Myometrial cell (primary cell): Measurements from ENCODE around the gene FAHD2B. TPM values are rescaled to one million over a fixed set of nuclear protein-coding genes. Genes with fewer than 3 reads are reported as not detected.

Experiments used
- total RNA-seq: library from RNA; depleted of rRNA; stranded (reverse); fragments of >200 nt; gene quantifications from 2 replicates; pipeline ENCODE4 v1.2.3, GENCODE V29; 2015

Gene FAHD2B
- total RNA-seq, result 11.2 and 11.9 TPM in 2 replicates

DNA sequence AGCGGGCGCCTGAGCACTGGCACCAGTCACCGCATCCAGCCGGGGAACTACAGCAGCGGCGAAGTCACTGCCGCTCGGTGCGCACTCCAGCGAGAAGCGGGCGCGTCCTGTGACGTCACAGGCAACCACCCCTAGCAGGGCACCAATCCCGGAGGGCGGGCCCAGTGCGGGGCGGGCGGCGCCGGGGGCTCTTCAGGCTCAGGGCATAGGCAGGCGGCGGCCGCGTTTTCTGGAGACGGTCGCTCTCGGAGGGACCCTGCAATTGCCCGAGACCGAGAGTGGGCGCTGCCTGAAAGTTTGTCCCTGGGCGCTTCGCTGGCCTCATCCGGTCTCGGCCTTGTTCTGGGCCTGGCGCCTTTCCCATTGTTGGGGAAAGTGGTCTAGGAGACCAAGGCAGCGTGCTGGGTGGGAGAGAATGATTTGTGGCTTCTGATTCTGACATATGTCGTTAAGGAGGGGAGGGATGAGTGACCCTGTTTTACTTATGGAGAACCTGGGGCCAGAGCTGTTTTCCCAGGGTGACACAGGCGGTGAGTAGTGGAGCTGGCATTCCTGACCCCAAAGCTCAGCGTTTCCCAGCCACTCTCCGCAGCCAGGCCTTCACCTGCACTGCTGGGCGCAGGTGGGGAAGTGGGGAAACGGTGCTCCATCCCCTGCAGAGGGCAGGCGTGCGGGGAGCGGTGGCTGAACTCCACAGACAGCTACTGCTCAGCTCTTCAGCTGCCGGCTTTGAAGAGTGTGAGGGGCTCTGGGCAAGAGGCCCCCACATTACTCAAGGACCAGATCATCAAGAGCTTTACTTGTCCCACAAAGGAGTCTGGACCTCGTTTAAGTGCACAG lies at the start of gene FAHD2B:
Gene FAHD2B (minus strand): TSS at position 111 of the 840 bp plus-strand sequence. CDS start 3,176 bp downstream, outside the sequence.

DNA sequence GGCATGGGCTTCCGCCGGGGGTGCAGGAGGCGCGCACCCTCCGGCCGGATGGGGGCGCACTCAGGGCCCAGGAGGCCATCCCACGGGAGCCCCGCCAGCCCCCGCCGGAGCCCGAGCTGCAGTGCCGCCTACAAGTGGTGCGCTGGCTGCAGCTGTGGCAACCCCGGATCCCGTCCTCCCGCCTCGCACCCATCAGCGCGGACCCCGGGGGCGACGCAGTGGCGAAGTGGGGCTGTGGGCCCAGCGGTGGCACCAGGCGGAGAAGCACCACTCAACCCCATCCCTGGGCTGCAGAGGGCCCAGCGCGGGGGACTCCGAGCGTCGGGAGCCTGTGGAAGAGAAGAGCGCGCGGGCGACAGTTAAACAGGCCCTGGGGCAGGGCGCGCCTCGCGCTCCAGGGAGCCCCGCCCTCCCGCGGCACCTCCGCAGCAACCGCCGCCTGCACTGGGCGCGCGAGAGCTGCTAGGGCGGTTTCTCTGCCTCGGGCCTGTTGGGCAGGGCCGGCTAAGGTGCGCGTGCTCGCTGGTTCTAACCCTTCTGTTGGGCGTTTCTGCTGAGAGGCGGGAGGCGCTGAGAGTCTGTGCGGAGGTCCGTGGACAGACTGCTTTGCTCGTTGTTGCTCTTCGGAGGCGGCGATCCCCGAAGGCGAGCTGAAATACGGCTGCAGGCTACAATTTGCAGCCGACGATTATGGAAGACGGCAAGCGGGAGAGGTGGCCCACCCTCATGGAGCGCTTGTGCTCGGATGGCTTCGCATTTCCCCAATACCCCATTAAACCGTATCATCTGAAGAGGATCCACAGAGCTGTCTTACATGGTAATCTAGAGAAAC lies 18.6 kb upstream of the FAHD2B start, which contains the start of gene ANKRD36:
Gene ANKRD36 (plus strand): TSS at position 104 of the 832 bp plus-strand sequence. CDS start 587 bp downstream, at position 691.

Other genes with a start within 250 kb of the FAHD2B start
- 22.5 and 29.4 TPM in 2 replicates for gene ANKRD39, start 236.9 kb downstream of the FAHD2B start, total RNA-seq
- 20.9 and 24.2 TPM in 2 replicates for gene SEMA4C, start 224.8 kb downstream of the FAHD2B start, total RNA-seq
- not detected in 2 replicates for gene FAM178B, start 108.3 kb downstream of the FAHD2B start, total RNA-seq
- gene ANKRD36, start 18.3 kb upstream of the FAHD2B start, total RNA-seq, result 3.7 and 4.8 TPM in 2 replicates